GM18526 (cell line): Measurements from ENCODE around the gene DNAJC17.
A peak's percentile ranks its signal among the peaks of the same experiment; 100 is the strongest.

Experiments
- POLR2A ChIP-seq: IDR thresholded peaks from 3 replicates; pipeline ENCODE4 v1.6.1; 2011; ENCODE audit not compliant: insufficient read length; ENCODE audit errors: extremely low read depth

The DNAJC17 gene

GRCh38 chr15:40785814-40786213, 21.5 kb downstream of the DNAJC17 start:
- no peak for TF ChIP-seq POLR2A

GRCh38 chr15:40785164-40785563, 22.1 kb downstream of the DNAJC17 start:
- no peak for TF ChIP-seq POLR2A

- no peak for TF ChIP-seq POLR2A
Observed at GRCh38 chr15:40782609-40783227, 24.6 kb downstream of the DNAJC17 start.

GRCh38 chr15:40776537-40777141, 30.6 kb downstream of the DNAJC17 start:
- no peak for TF ChIP-seq POLR2A

GRCh38 chr15:40775740-40776536, 31.3 kb downstream of the DNAJC17 start:
- no peak for TF ChIP-seq POLR2A

GRCh38 chr15:40775007-40775406, 32.3 kb downstream of the DNAJC17 start:
- no peak for TF ChIP-seq POLR2A

- TF ChIP-seq POLR2A = no peak
Observed at GRCh38 chr15:40773902-40774301, 33.4 kb downstream of the DNAJC17 start.

GRCh38 chr15:40773496-40773895, 33.8 kb downstream of the DNAJC17 start:
- TF ChIP-seq POLR2A = no peak

GRCh38 chr15:40772014-40772413, 35.3 kb downstream of the DNAJC17 start:
- no peak for TF ChIP-seq POLR2A

GRCh38 chr15:40771242-40771641, 36.0 kb downstream of the DNAJC17 start:
- no peak for TF ChIP-seq POLR2A

GRCh38 chr15:40770147-40770721, 37.0 kb downstream of the DNAJC17 start:
- no peak for TF ChIP-seq POLR2A

- peak; percentile 19 for TF ChIP-seq POLR2A
Observed at GRCh38 chr15:40769274-40770146, 37.8 kb downstream of the DNAJC17 start, which contains the start of gene C15orf62. TSS of gene C15orf62 (plus strand) at chr15:40769980. CDS start at chr15:40770496, 516 bp downstream.

GRCh38 chr15:40768521-40769273, 38.6 kb downstream of the DNAJC17 start:
- no peak for TF ChIP-seq POLR2A

GRCh38 chr15:40767838-40768500, 39.3 kb downstream of the DNAJC17 start:
- TF ChIP-seq POLR2A = no peak
